ENCODE measurements around the gene P3R3URF. TPM values are rescaled to one million over a fixed set of nuclear protein-coding genes. Genes with fewer than 3 reads are reported as not detected.

Gene P3R3URF
- total RNA-seq, 1 donor from 2014 or later: not detected

DNA sequence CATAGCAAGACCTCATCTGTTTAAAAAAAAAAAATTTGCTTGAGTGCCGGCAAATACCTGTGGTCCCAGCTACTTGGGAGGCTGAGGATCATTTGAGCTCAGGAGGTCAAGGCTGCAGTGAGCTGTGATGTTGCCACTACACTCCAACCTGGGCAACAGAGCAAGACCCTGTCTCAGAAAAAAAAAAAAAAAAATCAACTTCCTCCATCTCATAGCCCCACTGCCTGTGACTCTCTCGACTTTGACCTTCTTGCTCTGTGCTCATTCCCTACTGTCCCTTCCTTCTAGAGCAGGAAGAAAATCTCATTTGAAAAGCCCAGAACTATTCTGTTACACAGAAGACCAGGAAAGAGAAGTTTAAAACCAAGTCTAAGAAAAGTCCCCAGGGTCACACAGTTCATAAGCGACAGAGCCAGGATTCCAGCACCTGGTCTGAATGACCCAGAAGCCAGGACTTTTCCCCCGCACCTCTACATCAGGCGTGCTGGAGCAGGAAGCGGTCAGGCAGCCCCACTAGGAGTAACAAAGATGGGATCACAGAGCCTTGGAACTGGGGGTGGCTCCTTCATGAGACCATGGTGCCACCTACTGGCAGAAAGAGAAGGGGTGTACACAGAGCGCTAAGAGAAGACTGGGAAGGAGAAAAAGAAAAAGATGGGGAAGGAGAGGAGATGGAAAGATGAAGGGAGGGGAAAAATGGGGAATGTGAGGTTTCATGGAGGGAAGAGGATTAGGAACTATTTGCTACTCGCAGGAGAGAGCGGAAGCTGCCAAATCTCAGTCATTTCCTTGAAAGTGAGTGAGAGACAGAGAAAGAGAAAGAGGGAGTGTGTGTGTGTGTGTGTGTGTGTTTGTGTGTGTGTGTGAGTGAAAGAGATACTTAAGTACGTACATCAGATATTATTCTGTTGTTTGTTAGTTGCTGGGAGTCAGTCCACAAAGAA lies 3.1 kb upstream of the P3R3URF start:
- H3K4me2 ChIP-seq: no peak overlapping the region
- peaks cover 3% of the 10 kb centered on the region for H3K27me3 Mint-ChIP-seq (ENCODE audit: insufficient read depth, low read depth)
- H4K20me1 ChIP-seq (ENCODE audit: low read depth): no peaks in the 10 kb centered on the region
- H3K4me3 Mint-ChIP-seq: no peak overlapping the region
- H2AFZ ChIP-seq (replicated peaks): peak overlapping the region; percentile 59
- no peaks in the 10 kb centered on the region for H3K27me3 ChIP-seq
- H3K4me3 ChIP-seq: no peak overlapping the region
- peaks cover 7% of the 10 kb centered on the region for H3K4me1 Mint-ChIP-seq
- H3K9me3 Mint-ChIP-seq: no peaks in the 10 kb centered on the region
- no peak overlapping the region for H3K9ac ChIP-seq
- no peaks in the 10 kb centered on the region for H3K79me2 ChIP-seq (ENCODE audit: low read depth)
- H3K36me3 Mint-ChIP-seq: no peaks in the 10 kb centered on the region
- peak; percentile 93 for DNase-seq (ENCODE audit: low spot score)
- H3F3A ChIP-seq (ENCODE audit: low read depth): no peaks in the 10 kb centered on the region
- H3K27ac ChIP-seq: no peak overlapping the region
- no peaks in the 10 kb centered on the region for H3K36me3 ChIP-seq
- H3K27ac Mint-ChIP-seq: no peak overlapping the region
- TF ChIP-seq, protein P1, sequence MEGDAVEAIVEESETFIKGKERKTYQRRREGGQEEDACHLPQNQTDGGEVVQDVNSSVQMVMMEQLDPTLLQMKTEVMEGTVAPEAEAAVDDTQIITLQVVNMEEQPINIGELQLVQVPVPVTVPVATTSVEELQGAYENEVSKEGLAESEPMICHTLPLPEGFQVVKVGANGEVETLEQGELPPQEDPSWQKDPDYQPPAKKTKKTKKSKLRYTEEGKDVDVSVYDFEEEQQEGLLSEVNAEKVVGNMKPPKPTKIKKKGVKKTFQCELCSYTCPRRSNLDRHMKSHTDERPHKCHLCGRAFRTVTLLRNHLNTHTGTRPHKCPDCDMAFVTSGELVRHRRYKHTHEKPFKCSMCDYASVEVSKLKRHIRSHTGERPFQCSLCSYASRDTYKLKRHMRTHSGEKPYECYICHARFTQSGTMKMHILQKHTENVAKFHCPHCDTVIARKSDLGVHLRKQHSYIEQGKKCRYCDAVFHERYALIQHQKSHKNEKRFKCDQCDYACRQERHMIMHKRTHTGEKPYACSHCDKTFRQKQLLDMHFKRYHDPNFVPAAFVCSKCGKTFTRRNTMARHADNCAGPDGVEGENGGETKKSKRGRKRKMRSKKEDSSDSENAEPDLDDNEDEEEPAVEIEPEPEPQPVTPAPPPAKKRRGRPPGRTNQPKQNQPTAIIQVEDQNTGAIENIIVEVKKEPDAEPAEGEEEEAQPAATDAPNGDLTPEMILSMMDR (IDR thresholded peaks at IDR 0.05): peak; percentile 97
- TF ChIP-seq EZH2phosphoT487 (IDR thresholded peaks at IDR 0.05): no peak
- H3K9me3 ChIP-seq (ENCODE audit: low read depth): no peaks in the 10 kb centered on the region
- H3K4me1 ChIP-seq: no peaks in the 10 kb centered on the region

DNA sequence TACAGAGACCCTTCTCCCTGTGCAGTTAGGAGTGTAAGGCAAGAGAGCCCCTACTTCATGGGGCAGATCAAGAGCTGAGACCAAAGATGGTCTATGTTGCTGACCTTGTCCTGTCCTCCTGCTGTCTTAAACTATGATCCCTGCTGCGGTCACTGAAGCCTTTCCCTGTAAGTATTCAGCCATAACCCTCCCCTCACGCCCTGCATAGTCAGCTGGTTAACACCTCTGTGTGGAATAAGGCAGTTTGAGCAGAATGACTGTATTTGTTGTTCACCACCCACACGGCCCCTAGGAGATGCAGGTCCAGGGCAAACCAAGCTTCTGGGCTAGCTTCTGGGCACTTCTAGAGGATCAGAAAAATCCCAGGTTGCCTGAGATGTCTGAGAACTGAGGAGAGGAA lies 1.0 kb downstream of the P3R3URF start:
- peaks cover 5% of the 10 kb centered on the region for H3K4me1 Mint-ChIP-seq
- H3K9ac ChIP-seq: no peak overlapping the region
- H3K36me3 Mint-ChIP-seq: no peaks in the 10 kb centered on the region
- DNase-seq (ENCODE audit: low spot score): no peak
- no peak overlapping the region for H3K4me2 ChIP-seq
- H2AFZ ChIP-seq (replicated peaks): no peak overlapping the region
- H4K20me1 ChIP-seq (ENCODE audit: low read depth): no peaks in the 10 kb centered on the region
- H3K4me3 Mint-ChIP-seq: no peak overlapping the region
- H3K9me3 ChIP-seq (ENCODE audit: low read depth): no peaks in the 10 kb centered on the region
- no peaks in the 10 kb centered on the region for H3K36me3 ChIP-seq
- no peaks in the 10 kb centered on the region for H3K79me2 ChIP-seq (ENCODE audit: low read depth)
- peaks cover 8% of the 10 kb centered on the region for H3K4me1 ChIP-seq
- TF ChIP-seq, protein P1 (IDR thresholded peaks at IDR 0.05): no peak
- no peak overlapping the region for H3K27ac ChIP-seq
- H3K4me3 ChIP-seq: no peak overlapping the region
- H3K27me3 Mint-ChIP-seq (ENCODE audit: insufficient read depth, low read depth): no peaks in the 10 kb centered on the region
- H3K27me3 ChIP-seq: no peaks in the 10 kb centered on the region
- H3K27ac Mint-ChIP-seq: no peak overlapping the region
- no peaks in the 10 kb centered on the region for H3K9me3 Mint-ChIP-seq
- no peaks in the 10 kb centered on the region for H3F3A ChIP-seq (ENCODE audit: low read depth)

DNA sequence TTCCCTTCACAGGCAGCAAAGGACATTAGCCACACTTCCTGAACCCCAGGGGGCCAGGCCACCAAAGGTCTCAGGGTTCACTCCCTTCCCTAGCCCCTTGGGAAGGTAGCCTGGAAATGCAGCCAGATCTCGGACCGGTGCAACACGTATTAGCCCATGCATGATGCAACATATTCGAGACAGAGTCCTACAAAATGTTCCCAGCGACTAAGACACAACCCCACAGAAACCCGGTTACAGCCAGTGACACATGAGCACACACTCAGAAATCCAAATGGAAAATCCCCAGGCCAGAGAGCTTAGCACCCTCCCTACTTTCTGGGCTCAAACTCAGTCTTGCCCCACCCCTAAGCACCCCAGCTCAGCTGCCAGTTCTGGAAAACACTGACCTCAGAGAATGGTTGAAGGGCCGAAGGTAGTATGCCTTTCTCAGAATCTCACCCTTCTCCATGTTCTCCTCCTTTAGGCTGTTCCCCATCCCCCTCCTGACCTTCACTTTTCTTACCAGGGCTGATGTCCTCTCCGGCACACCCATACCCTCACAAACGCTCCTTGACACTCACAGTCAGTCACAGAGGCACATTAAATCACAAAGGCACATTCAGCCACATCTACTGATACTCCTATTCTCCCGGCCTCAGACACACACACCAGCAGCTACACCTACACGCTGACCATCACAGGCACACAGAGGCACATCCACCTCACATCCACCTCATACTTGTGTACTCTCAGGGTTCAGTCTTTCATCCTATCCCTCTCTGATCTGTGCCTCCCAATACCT lies 1.6 kb downstream of the P3R3URF start, which contains the start of gene TSPAN1:
TSS of gene TSPAN1 (plus strand) at position 640 of the 784 bp plus-strand sequence. CDS start 6,021 bp downstream, outside the sequence.
- Histone ChIP-seq H2AFZ (replicated peaks) (no peak within 1 kb of the TSS), H3K27ac (no peak within 1 kb of the TSS), H3K36me3 (no peaks in the 10 kb centered on the region), H3K9ac (no peak within 1 kb of the TSS), H4K20me1 (ENCODE audit: low read depth) (no peaks in the 10 kb centered on the region), H3K4me3 (no peak within 1 kb of the TSS), H3K79me2 (ENCODE audit: low read depth) (no peaks in the 10 kb centered on the region), H3K27me3 (no peaks in the 10 kb centered on the region), H3K9me3 (ENCODE audit: low read depth) (no peaks in the 10 kb centered on the region), H3K4me1 (peaks cover 8% of the 10 kb centered on the region), H3K4me2 (no peak within 1 kb of the TSS), H3F3A (ENCODE audit: low read depth) (no peaks in the 10 kb centered on the region)
- Mint-ChIP-seq H3K27ac (no peak within 1 kb of the TSS), H3K4me3 (no peak within 1 kb of the TSS), H3K9me3 (no peaks in the 10 kb centered on the region), H3K4me1 (peaks cover 5% of the 10 kb centered on the region), H3K27me3 (ENCODE audit: insufficient read depth, low read depth) (no peaks in the 10 kb centered on the region), H3K36me3 (no peaks in the 10 kb centered on the region)
- TF ChIP-seq, protein P1 (IDR thresholded peaks at IDR 0.05): no peak
- TF ChIP-seq EZH2 (IDR thresholded peaks at IDR 0.05) (no peak), EZH2phosphoT487 (IDR thresholded peaks at IDR 0.05) (no peak)
- no peak for DNase-seq (ENCODE audit: low spot score)

Measured in neural progenitor cell (in vitro differentiated cells).